Panc1 (cell line): ENCODE measurements around the gene SMAD6. TPM values are rescaled to one million over a fixed set of nuclear protein-coding genes. Genes with fewer than 3 reads are reported as not detected.

Experiments
- ATAC-seq: fragments of 200-7000 bp; cut with Tn5 transposase; 2 replicates; pipeline ENCODE4 v1.9.1; 2020; ENCODE audit warnings: mild to moderate bottlenecking, moderate library complexity
- BruUV-seq: library from RNA; stranded (reverse); fragments of 400-500 nt; replicated peaks from 2 replicates; lab custom pipeline; 2021; lab: Mats Ljungman, UMichigan
- CTCF ChIA-PET: fragments of 300-600 bp; sonication (Branson Sonifier 250); formaldehyde crosslinking; loops from one replicate; lab custom pipeline; 2022; ENCODE audit warnings: antibody characterized with exemption; lab: Charles Lee
- POLR2A ChIA-PET: fragments of 300-600 bp; sonication (Branson Sonifier 250); formaldehyde crosslinking; loops from one replicate; lab custom pipeline; 2022; ENCODE audit warnings: antibody characterized with exemption; lab: Charles Lee
- DNase-seq: peaks from one replicate; pipeline ENCODE4 v3.0.0-alpha.2; 2010; ENCODE audit warnings: low read depth, low spot score
- H3K27ac ChIP-seq: 2 replicates; pipeline ENCODE4 v1.5.1; 2011; ENCODE audit warnings: mild to moderate bottlenecking, low read length, inconsistent platforms
- H3K27me3 ChIP-seq: fragments of 200-500 bp; sonication (Bioruptor generic); 2 replicates; pipeline ENCODE4 v1.6.0; 2014; ENCODE audit warnings: low read length, inconsistent platforms; ENCODE audit not compliant: control insufficient read depth, insufficient read depth
- H3K36me3 ChIP-seq: fragments of 200-500 bp; sonication (Bioruptor generic); 2 replicates; pipeline ENCODE4 v1.5.1; 2014; ENCODE audit warnings: inconsistent platforms, mild to moderate bottlenecking, low read length, moderate library complexity; ENCODE audit not compliant: control insufficient read depth, insufficient read depth
- H3K4me1 ChIP-seq: 2 replicates; pipeline ENCODE4 v1.5.1; 2011; ENCODE audit warnings: inconsistent platforms, mild to moderate bottlenecking, low read length, moderate library complexity; ENCODE audit not compliant: control insufficient read depth, insufficient read depth
- H3K4me3 ChIP-seq, 2 experiments: 2 replicates each; pipeline ENCODE4 v1.5.1; 2011 to 2012; ENCODE audit warnings: low read depth in 2 of 2, low read length in 2 of 2, mild to moderate bottlenecking in 2 of 2, inconsistent platforms in 1 of 2, moderate library complexity in 1 of 2
- H3K9me3 ChIP-seq: fragments of 200-500 bp; sonication (Bioruptor generic); 2 replicates; pipeline ENCODE4 v1.5.1; 2014; ENCODE audit warnings: low read depth, mild to moderate bottlenecking, inconsistent platforms, low read length, moderate library complexity; ENCODE audit not compliant: control insufficient read depth, insufficient read depth
- CTCF ChIP-seq: fragments of 450-650 bp; IDR thresholded peaks from 2 replicates; pipeline ENCODE4 v1.5.1; 2017; ENCODE audit warnings: mild to moderate bottlenecking
- POLR2AphosphoS5 ChIP-seq: IDR thresholded peaks from 2 replicates; pipeline ENCODE4 v1.6.1; 2012; ENCODE audit warnings: mild to moderate bottlenecking, low read depth, low read length, moderate library complexity
- REST ChIP-seq, 2 experiments: IDR thresholded peaks; 2 replicates each; pipeline ENCODE4 v1.6.1; 2011 to 2012; ENCODE audit warnings: low read depth in 2 of 2, control low read depth in 1 of 2, low read length in 1 of 2, mild to moderate bottlenecking in 1 of 2, moderate library complexity in 1 of 2; ENCODE audit not compliant: insufficient read depth in 1 of 2
- SIN3A ChIP-seq: IDR thresholded peaks from 2 replicates; pipeline ENCODE4 v1.6.1; 2012; ENCODE audit warnings: low read depth, mild to moderate bottlenecking, low read length, moderate library complexity, borderline replicate concordance; ENCODE audit not compliant: insufficient read depth
- TCF7L2 ChIP-seq: IDR thresholded peaks from 2 replicates; pipeline ENCODE4 v1.6.1; 2011; ENCODE audit warnings: mild to moderate bottlenecking, low read depth, low read length, inconsistent platforms
- in situ Hi-C: cut with HindIII; loops from 2 replicates; pipeline ENCODE4 v1.10.0; 2016; ENCODE audit warnings: low sequenced_read_pairs, low pct_unique_long_range_greater_than_20kb
- intact Hi-C: fragments of 100-400 bp; cut with micrococcal nuclease; formaldehyde crosslinking; loops from one replicate; pipeline ENCODE4 v1.10.0; 2022; ENCODE audit not compliant: unreplicated experiment
- total RNA-seq: library from RNA; stranded (reverse); gene quantifications from one replicate; pipeline ENCODE4 v1.2.1, GENCODE V29; 2021; ENCODE audit not compliant: unreplicated experiment

The SMAD6 gene
- total RNA-seq, 1 experiment from 2014 or later, result 45.9 TPM

- Histone ChIP-seq H3K27ac (peak overlapping the region; percentile 59), H3K9me3 (no peaks in the 10 kb centered on the region), H3K4me3 (no peak overlapping the region), H3K4me1 (peaks cover 78% of the 10 kb centered on the region), H3K27me3 (no peaks in the 10 kb centered on the region), H3K36me3 (no peaks in the 10 kb centered on the region)
- CTCF ChIA-PET, result interaction anchor here (0.8 kb wide), 1 partner anchor 128 kb away, joined by 3 read pairs; no protein-coding TSS in a partner anchor
- in situ Hi-C loops, result no loop called here
- BruUV-seq, result TSS peak; percentile 24
- ATAC-seq, result peak; percentile 13; the same call in 1 of the 2 replicates
- POLR2A ChIA-PET, result interaction anchor here (0.5 to 0.7 kb wide), 3 partner anchors 10 to 426 kb away, joined by 3 to 14 read pairs (median 6); no protein-coding TSS in a partner anchor
- DNase-seq, result no peak
- intact Hi-C loops, result no loop called here
- TF ChIP-seq POLR2AphosphoS5 (no peak), REST (IDR thresholded peaks at IDR 0.05; ENCODE audit: insufficient read depth in 1 of 2, low read depth in 2 of 2, low read length in 1 of 2) (no peak), SIN3A (no peak), TCF7L2 (no peak), CTCF (no peak)
Measured at GRCh38 chr15:66723826-66724731, 22.0 kb downstream of the SMAD6 start.

GRCh38 chr15:66724732-66725463, 22.9 kb downstream of the SMAD6 start:
- Histone ChIP-seq H3K27me3 (no peaks in the 10 kb centered on the region), H3K9me3 (no peaks in the 10 kb centered on the region), H3K4me1 (peaks cover 78% of the 10 kb centered on the region), H3K4me3 (no peak overlapping the region), H3K27ac (peak overlapping the region; percentile 41; the same call in 1 of the 2 replicates), H3K36me3 (no peaks in the 10 kb centered on the region)
- TF ChIP-seq POLR2AphosphoS5 (no peak), REST (IDR thresholded peaks at IDR 0.05; ENCODE audit: insufficient read depth in 1 of 2, low read depth in 2 of 2, low read length in 1 of 2) (0 out of 4 replicates have a peak, but pooled peaks of 1 of the 2 experiments have one; percentile 23), SIN3A (no peak), TCF7L2 (peak; percentile 66; the same call in 1 of the 2 replicates), CTCF (no peak)
- BruUV-seq, result no TSS peak
- intact Hi-C loops, result no loop called here
- CTCF ChIA-PET, result no interaction called here
- POLR2A ChIA-PET, result interaction anchor here (0.6 kb wide), 1 partner anchor 18 kb away, joined by 14 read pairs; no protein-coding TSS in a partner anchor
- ATAC-seq (no peak), DNase-seq (no peak)
- in situ Hi-C loops, result no loop called here
